Duodenal mucosa (tissue), 2 donors: ENCODE data around the gene SHMT1.

Source experiments
- H3K27ac ChIP-seq: one replicate; pipeline ENCODE4 v1.7.0; 2013; ENCODE audit warnings: low read depth, low read length
- H3K27me3 ChIP-seq, 2 donors: one replicate each; pipeline ENCODE4 v1.7.0; 2013; ENCODE audit warnings: low read length in 2 of 2, control low read depth in 1 of 2; ENCODE audit not compliant: insufficient read depth in 2 of 2, control insufficient read depth in 1 of 2
- H3K36me3 ChIP-seq, 2 donors: one replicate each; pipeline ENCODE4 v1.7.0; 2013; ENCODE audit warnings: low read length in 2 of 2, control low read depth in 1 of 2; ENCODE audit not compliant: insufficient read depth in 2 of 2, control insufficient read depth in 1 of 2
- H3K4me1 ChIP-seq, 2 donors: one replicate each; pipeline ENCODE4 v1.7.0; 2013; ENCODE audit warnings: low read length in 2 of 2, control low read depth in 1 of 2; ENCODE audit not compliant: insufficient read depth in 2 of 2, control insufficient read depth in 1 of 2
- H3K4me3 ChIP-seq, 2 donors: one replicate each; pipeline ENCODE4 v1.7.0; 2013; ENCODE audit warnings: low read length in 2 of 2, low read depth in 1 of 2
- H3K9ac ChIP-seq, 2 donors: one replicate each; pipeline ENCODE4 v1.7.0; 2013; ENCODE audit warnings: low read length in 2 of 2, low read depth in 1 of 2
- H3K9me3 ChIP-seq, 2 donors: one replicate each; pipeline ENCODE4 v1.7.0; 2013; ENCODE audit warnings: low read length in 2 of 2, control low read depth in 1 of 2; ENCODE audit not compliant: control insufficient read depth in 1 of 2

Gene SHMT1

DNA sequence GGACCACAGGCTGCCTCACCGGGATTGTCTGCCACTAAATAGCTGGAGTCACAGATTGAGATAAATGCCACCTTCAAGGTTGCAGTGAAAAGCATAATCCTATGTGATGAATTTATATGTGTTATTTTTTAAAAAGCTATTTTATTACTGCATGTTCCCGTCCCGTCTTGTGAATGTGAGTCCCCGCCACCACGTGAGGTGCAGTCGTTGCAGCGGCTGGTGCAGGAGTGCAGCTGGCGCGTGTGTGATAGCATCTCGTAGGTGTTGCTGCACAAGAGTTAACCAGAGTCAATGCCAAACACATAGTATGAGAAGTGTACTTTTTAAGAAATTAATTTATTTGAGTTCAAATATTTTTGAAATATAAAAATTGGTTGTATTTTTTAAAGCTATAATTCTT lies 35.8 kb downstream of the SHMT1 start:
- Histone ChIP-seq H3K9me3 (no peaks in the 10 kb centered on the region), H3K27me3 (no peaks in the 10 kb centered on the region), H3K9ac (no peak overlapping the region), H3K36me3 (peaks cover 36 to 88% of the 10 kb centered on the region in 2 donors), H3K4me3 (no peak overlapping the region), H3K27ac (no peak overlapping the region), H3K4me1 (no peaks in the 10 kb centered on the region)

DNA sequence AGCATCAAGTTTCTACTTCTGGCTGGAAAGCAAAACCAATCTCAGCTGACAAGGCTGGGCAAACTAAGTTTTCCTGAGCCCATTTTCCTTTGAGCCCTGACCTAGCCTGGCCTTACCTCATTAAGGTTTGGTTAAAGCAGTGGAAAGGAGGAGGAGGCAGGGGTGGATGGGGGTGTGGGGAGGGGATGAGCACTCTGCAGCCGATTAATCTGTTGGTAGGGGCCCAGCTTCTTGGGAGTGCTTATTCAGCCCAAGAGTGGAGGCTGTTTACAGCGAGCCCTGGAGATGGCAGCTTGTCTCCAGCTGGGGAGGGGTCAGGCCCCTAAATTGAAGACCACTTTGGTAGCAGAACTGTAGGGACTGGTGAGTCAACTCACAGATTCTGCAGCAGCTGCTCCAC lies 36.3 kb downstream of the SHMT1 start:
- no peaks in the 10 kb centered on the region for H3K27me3 ChIP-seq
- H3K4me1 ChIP-seq: no peaks in the 10 kb centered on the region
- H3K9me3 ChIP-seq: no peaks in the 10 kb centered on the region
- H3K36me3 ChIP-seq: peaks cover 38 to 86% of the 10 kb centered on the region in 2 donors
- no peak overlapping the region for H3K9ac ChIP-seq
- H3K4me3 ChIP-seq: no peak overlapping the region
- no peak overlapping the region for H3K27ac ChIP-seq

- no peak overlapping the region for H3K4me3 ChIP-seq
- no peaks in the 10 kb centered on the region for H3K4me1 ChIP-seq
- H3K9ac ChIP-seq: no peak overlapping the region
- H3K27ac ChIP-seq: no peak overlapping the region
- H3K36me3 ChIP-seq: peaks cover 38 to 84% of the 10 kb centered on the region in 2 donors
- no peaks in the 10 kb centered on the region for H3K27me3 ChIP-seq
- no peaks in the 10 kb centered on the region for H3K9me3 ChIP-seq
Measured at GRCh38 chr17:18326572-18326971, 36.8 kb downstream of the SHMT1 start.

GRCh38 chr17:18326039-18326438 lies 37.3 kb downstream of the SHMT1 start:
- Histone ChIP-seq H3K4me3 (no peak overlapping the region), H3K4me1 (no peaks in the 10 kb centered on the region), H3K9me3 (no peaks in the 10 kb centered on the region), H3K36me3 (peaks cover 36 to 79% of the 10 kb centered on the region in 2 donors), H3K27ac (no peak overlapping the region), H3K9ac (no peak overlapping the region), H3K27me3 (no peaks in the 10 kb centered on the region)

DNA sequence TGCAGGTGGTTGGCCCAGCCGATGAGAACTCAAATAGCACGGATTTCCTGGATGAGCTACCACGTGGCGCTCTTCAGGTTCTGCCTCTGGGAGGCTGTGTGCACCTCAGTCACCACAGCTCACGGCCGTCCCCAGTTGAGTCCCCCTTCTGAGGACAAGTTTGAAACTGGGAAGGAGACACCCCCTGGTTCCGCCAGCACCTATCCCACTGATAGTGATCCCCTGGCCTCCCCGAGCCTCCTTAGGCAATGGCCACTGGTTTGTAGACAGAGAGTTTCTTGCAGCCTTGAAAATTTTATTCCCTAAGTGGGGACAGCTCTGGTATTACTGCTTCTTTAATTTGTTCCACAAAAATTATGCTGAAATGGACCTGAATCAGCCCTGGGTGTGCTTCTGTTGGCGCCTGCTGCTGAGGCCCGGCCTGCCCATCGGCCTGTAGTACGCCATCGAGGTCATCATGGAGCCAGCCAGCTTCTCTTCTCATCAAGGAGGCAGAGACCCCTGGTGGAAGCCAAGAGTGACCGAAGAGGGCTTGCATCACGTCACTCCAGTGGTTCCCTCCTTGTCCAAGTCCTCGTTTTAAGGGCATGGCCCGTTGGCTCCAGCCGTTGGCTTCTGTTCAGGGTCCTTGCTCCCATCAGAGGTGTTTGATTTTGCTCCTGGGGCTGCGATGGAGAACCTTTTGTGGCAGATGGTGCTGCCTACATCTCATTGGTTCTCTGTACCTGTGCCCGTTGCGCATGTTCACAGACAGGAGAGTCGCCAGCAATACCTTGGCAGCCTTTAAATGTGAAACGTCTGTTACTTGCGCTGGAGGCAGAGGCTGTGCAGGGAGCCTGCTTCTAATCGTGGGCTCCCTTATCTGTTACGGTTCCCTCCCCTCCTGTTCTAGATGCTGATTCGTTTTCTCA lies 39.0 kb downstream of the SHMT1 start:
- Histone ChIP-seq H3K9me3 (no peaks in the 10 kb centered on the region), H3K27me3 (no peaks in the 10 kb centered on the region), H3K36me3 (peaks cover 29 to 70% of the 10 kb centered on the region in 2 donors), H3K27ac (no peak overlapping the region), H3K4me1 (peaks cover 10 to 12% of the 10 kb centered on the region in 2 donors), H3K4me3 (no peak overlapping the region), H3K9ac (no peak overlapping the region)

DNA sequence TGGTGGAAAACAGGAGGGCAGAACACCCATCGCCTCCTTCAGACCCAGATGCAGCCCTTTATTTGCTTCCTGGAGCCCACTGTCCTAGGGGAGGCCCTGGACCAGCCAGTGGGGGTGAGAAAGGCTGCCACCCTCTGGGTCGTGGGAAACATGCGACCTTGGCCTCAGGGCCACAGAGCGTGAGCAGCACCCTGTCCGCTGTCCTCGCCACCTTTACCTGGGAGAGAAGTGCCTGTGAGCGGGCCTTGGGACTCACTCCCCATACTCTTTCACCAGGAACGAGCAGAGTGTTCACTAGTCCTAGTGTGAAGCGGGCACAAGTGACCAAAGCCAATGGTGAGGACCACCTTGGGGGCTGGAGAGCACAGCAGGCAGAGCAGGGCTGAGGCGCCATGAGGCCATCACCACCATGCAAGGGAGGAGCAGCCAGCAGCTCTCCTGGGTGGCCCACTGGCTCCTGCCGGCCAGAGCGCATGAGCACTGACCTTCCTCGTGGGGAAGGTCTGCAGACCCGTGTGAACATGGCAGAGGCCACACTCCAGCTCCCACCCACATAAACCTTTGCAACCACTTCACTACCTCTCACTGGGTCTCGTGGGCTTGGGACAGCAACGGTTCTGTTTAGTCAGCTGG lies 39.7 kb downstream of the SHMT1 start:
- Histone ChIP-seq H3K9me3 (no peaks in the 10 kb centered on the region), H3K27ac (no peak overlapping the region), H3K27me3 (no peaks in the 10 kb centered on the region), H3K4me3 (no peak overlapping the region), H3K36me3 (peaks cover 29 to 62% of the 10 kb centered on the region in 2 donors), H3K4me1 (peaks cover 18 to 20% of the 10 kb centered on the region in 2 donors), H3K9ac (no peak overlapping the region)

DNA sequence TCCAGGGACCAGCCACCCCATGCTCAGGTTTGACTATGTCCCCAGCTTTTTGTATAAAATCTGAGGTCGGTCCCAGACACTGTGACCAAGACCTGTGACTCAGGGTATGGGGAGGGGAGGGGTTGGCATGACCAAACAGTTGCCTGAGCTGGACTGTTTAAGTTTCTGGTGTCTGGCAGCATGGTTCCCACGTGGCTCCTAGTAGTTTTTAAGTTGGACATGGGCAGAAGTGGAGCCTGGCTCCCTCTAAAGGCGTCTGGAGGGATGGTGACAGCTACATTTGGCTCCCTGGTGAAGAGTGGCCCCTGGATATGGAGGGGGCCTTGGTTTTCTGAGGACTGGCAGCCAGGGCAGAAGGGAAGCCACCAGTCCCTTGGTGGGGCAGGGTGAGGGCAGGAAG lies 40.3 kb downstream of the SHMT1 start:
- Histone ChIP-seq H3K9ac (no peak overlapping the region), H3K9me3 (no peaks in the 10 kb centered on the region), H3K27me3 (no peaks in the 10 kb centered on the region), H3K36me3 (peaks cover 29 to 57% of the 10 kb centered on the region in 2 donors), H3K27ac (no peak overlapping the region), H3K4me3 (no peak overlapping the region), H3K4me1 (peaks cover 22 to 26% of the 10 kb centered on the region in 2 donors)

GRCh38 chr17:18322522-18322921 lies 40.8 kb downstream of the SHMT1 start:
- Histone ChIP-seq H3K9ac (no peak overlapping the region), H3K36me3 (peaks cover 29 to 59% of the 10 kb centered on the region in 2 donors), H3K4me1 (peaks cover 26 to 31% of the 10 kb centered on the region in 2 donors)

GRCh38 chr17:18321309-18321708 lies 42.0 kb downstream of the SHMT1 start:
- Histone ChIP-seq H3K9me3 (no peaks in the 10 kb centered on the region), H3K27ac (no peak overlapping the region), H3K4me3 (no peak overlapping the region), H3K36me3 (peaks cover 22 to 51% of the 10 kb centered on the region in 2 donors), H3K27me3 (no peaks in the 10 kb centered on the region), H3K4me1 (peaks cover 39 to 43% of the 10 kb centered on the region in 2 donors), H3K9ac (no peak overlapping the region)

More at GRCh38 chr17:18322522-18322921, 40.8 kb downstream of the SHMT1 start:
- H3K4me3 ChIP-seq: no peak overlapping the region
- no peaks in the 10 kb centered on the region for H3K9me3 ChIP-seq
- H3K27ac ChIP-seq: no peak overlapping the region
- no peaks in the 10 kb centered on the region for H3K27me3 ChIP-seq

GRCh38 chr17:18320301-18320700 lies 43.0 kb downstream of the SHMT1 start:
- Histone ChIP-seq H3K4me1 (peaks cover 45 to 51% of the 10 kb centered on the region in 2 donors), H3K27me3 (no peaks in the 10 kb centered on the region), H3K9ac (no peak overlapping the region), H3K4me3 (no peak overlapping the region), H3K9me3 (no peaks in the 10 kb centered on the region), H3K36me3 (peaks cover 20 to 45% of the 10 kb centered on the region in 2 donors), H3K27ac (no peak overlapping the region)
